Esophagus (tissue), 2 donors: ENCODE results near the gene DPH1. TPM values are rescaled to one million over a fixed set of nuclear protein-coding genes. Genes with fewer than 3 reads are reported as not detected.

Source experiments
- H3K27ac ChIP-seq, 2 donors: one replicate each; pipeline ENCODE4 v1.5.1; 2013; ENCODE audit warnings: low read depth in 2 of 2, mild to moderate bottlenecking in 2 of 2, inconsistent platforms in 1 of 2, low read length in 1 of 2, moderate library complexity in 1 of 2
- H3K27me3 ChIP-seq, 2 donors: one replicate each; pipeline ENCODE4 v1.6.1; 2013; ENCODE audit warnings: low read length in 2 of 2, control low read depth in 1 of 2, mild to moderate bottlenecking in 1 of 2; ENCODE audit not compliant: insufficient read depth in 2 of 2, control insufficient read depth in 1 of 2
- H3K36me3 ChIP-seq, 2 donors: one replicate each; pipeline ENCODE4 v1.6.1; 2013; ENCODE audit warnings: low read length in 1 of 2; ENCODE audit not compliant: control insufficient read depth in 2 of 2, insufficient read depth in 2 of 2
- H3K4me1 ChIP-seq, 2 donors: one replicate each; pipeline ENCODE4 v1.6.1; 2013; ENCODE audit warnings: low read length in 1 of 2; ENCODE audit not compliant: control insufficient read depth in 2 of 2, insufficient read depth in 2 of 2
- H3K4me3 ChIP-seq, 2 donors: one replicate each; pipeline ENCODE4 v1.5.1; 2013; ENCODE audit warnings: low read length in 2 of 2, mild to moderate bottlenecking in 2 of 2, low read depth in 1 of 2, moderate library complexity in 1 of 2
- H3K9me3 ChIP-seq, 2 donors: one replicate each; pipeline ENCODE4 v1.6.1; 2013; ENCODE audit warnings: mild to moderate bottlenecking in 2 of 2, low read depth in 1 of 2, low read length in 1 of 2, moderate library complexity in 1 of 2; ENCODE audit not compliant: control insufficient read depth in 2 of 2, insufficient read depth in 1 of 2
- WGBS, 2 donors: extraction: QIAGEN DNeasy Blood & Tissue Kit; methylation state at CpG; one replicate each; pipeline ENCODE4 v1.1.7; 2013; 5-methylcytosine and 5-hydroxymethylcytosine counted together
- polyA plus RNA-seq, 2 donors: library from polyadenylated mRNA; stranded (reverse); fragments of 200-250 nt; gene quantifications; one replicate each; pipeline ENCODE4 v1.2.3, GENCODE V29; 2013
- donor health status: healthy with polysubstance abuse.
- donor health status: Bipolar disorder and iron deficiency.

Gene DPH1
- polyA plus RNA-seq, 2 donors, result 18.8 to 21.0 TPM

DNA sequence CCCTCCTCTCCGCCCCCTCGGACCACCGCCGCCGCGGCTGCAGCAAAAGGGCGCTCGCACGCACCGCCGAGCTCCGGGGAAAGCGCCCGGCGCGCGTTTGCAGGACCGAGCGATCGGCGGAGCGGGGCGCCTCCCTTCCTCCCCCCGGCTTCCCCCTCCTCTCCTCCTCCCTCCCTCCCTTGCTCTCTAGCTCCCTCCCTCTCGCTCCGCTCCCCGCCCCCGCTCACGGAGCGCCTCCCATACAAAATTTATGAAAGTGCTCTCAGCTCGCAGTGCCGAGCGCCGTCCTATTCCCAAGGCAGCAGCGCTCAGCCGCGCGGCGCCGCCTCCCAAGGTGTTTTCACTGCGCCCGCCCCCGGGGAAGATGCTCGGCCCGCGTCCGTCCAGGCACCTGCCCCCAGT, 4.7 kb upstream of the DPH1 start, which contains the start of gene RTN4RL1:
RTN4RL1 (minus strand) TSS at position 115 of the 402 bp plus-strand sequence. CDS start 469 bp downstream, outside the sequence.
- H3K27ac ChIP-seq, result peak within 1 kb of the TSS in 1 of 2 donors; percentile 10
- H3K9me3 ChIP-seq, result no peaks in the 10 kb centered on the region
- H3K4me1 ChIP-seq, result peaks cover 4 to 5% of the 10 kb centered on the region in 2 donors
- WGBS, 2 donors, result 0 to 1% methylated on average over 42 to 47 of the region's 47 CpGs
- no peaks in the 10 kb centered on the region for H3K36me3 ChIP-seq
- H3K4me3 ChIP-seq, result peak within 1 kb of the TSS; percentile 52 to 53
- no peaks in the 10 kb centered on the region for H3K27me3 ChIP-seq

DNA sequence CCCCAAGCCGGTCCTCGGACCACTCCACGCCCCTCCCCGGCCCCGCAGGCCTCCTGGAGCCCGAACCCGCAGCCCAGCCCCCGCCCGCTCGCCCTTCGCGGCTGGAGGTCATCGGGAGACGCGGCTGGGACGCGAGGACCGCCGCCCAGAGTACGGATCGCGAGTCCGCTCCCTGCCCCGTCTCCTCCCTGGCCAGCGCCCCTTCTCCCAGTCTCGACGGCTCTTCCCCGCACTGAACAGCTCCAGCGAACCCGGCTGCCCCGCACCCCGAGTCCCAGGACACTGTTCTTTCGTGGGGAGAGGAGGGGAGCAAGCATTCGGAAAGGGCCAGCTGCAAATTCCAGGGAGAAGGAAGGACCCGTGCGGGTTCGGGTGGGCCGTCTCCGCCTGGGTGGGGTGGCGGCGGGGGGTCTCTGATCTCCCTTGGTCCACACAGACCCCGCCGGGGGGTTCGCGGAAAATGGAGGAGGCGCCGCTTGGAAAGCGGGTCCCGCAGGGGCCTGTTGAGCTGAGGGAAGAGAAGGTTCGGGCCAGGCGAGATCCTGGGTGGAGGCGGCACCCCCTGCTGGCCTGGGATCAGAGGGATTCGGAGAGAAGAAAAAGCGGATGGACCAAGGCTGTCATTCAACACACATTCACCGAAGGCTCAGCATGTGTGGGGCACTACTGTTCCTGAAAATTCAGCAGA, 4.2 kb upstream of the DPH1 start:
- Histone ChIP-seq H3K27me3 (no peaks in the 10 kb centered on the region), H3K27ac (peak overlapping the region in 1 of 2 donors; percentile 9), H3K4me1 (peaks cover 4 to 8% of the 10 kb centered on the region in 2 donors)

DNA sequence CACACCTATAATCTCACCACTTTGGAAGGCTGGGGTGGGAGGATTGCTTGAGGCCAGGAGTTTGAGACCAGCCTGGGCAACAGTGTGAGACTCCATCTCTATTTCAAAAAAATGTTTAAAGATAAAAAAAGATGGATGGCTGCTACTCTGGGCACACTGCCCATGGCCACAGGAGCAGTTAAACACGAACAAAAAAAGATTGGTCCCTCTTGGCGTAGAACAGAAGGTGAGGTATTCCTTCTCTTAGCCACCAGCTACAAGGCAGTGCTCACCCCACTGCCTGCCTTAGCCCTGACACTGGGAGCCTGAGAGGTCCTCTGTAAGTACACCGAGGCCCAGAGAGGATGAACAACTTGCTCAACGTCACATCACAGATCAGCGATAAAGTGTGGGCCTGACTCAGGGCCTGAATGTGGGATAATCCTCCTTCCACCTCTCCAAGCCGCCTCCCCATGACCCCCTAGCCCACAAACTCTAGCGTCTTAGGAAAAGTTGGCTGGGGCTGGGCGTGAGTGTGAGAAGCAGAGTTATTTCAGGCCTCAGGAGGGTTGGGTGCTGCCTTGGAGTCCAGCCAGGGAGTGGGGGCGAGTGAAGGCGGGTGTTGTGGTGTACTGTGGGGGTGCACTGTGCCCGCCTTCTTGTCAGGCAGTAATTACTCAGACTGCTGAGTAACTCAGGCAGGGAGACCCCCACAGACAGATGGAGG, 2.3 kb upstream of the DPH1 start:
- Histone ChIP-seq H3K27me3 (no peaks in the 10 kb centered on the region), H3K4me1 (peaks cover 6 to 9% of the 10 kb centered on the region in 2 donors), H3K36me3 (no peaks in the 10 kb centered on the region), H3K9me3 (no peaks in the 10 kb centered on the region), H3K4me3 (no peak overlapping the region), H3K27ac (no peak overlapping the region)
- WGBS, 2 donors, result 66 to 68% methylated on average over 11 of the region's 11 CpGs

More for the DNA sequence above, 4.2 kb upstream of the DPH1 start:
- WGBS, 2 donors, result 2% methylated on average over 55 of the region's 55 CpGs
- Histone ChIP-seq H3K36me3 (no peaks in the 10 kb centered on the region), H3K4me3 (peak overlapping the region; percentile 52 to 53), H3K9me3 (no peaks in the 10 kb centered on the region)

DNA sequence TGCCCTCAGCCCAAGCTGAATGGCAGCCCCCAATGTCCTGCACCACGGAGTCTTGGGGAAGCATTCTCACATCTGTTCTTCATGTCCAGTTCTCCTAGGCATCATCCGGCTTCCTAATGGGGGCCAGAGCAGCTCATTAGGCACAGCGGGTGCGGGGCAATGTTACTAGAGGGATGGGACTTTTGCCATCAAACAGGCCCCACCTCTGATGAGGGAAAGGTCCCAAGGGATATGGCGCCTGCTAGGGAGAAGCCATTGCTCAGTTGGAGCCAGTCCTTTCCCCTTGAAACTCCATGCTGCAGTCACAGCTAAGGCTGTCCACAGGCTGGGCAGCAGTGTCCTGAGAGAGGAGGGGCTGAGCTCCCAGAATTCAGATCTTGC, 1.7 kb upstream of the DPH1 start:
- no peak overlapping the region for H3K27ac ChIP-seq
- no peaks in the 10 kb centered on the region for H3K27me3 ChIP-seq

DNA sequence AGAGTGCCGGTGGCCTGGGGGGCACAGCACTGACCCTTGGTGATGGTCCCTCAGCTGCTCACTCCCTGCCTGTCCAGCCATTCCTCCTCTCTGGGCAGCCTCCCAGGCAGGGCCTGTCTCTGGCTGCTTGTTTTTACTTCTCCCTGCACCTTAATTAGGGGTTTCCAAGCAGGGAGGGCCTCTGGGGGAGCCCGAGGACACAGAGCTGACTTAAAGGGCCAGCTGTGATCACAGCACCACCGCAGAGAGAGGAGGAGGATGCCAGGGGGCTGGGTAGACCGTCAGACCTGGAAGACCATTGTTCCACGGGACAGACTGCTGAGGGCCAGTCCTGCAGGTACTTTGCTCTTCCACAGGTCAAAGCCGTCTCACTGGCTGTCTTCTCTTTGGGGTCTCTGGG, 1.2 kb upstream of the DPH1 start:
- WGBS, 2 donors, result 53 to 56% methylated on average over 6 of the region's 6 CpGs
- no peaks in the 10 kb centered on the region for H3K27me3 ChIP-seq

More for the DNA sequence above, 1.7 kb upstream of the DPH1 start:
- H3K36me3 ChIP-seq, result no peaks in the 10 kb centered on the region
- H3K9me3 ChIP-seq, result no peaks in the 10 kb centered on the region
- 85 to 86% methylated on average over 5 of the region's 5 CpGs for WGBS, 2 donors
- no peak overlapping the region for H3K4me3 ChIP-seq
- peaks cover 6 to 9% of the 10 kb centered on the region in 2 donors for H3K4me1 ChIP-seq

DNA sequence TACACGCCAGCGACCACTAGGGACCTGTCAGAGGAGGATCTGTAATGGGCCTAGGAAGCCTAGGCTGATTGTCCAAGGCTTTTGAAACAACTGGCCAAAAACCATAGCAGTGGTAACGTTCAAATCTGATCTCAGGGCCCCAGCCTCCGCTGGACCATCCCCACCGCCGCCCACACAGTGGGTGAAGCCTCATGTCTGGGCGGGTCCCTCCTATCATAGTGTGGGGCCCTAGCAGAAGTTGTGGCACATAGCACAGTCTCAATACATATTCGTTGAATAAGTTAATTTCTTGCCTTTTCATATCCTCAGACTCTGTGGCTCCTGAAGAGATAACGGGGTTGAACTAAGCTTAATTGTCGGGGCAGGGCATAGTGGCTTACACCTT, 818 bp downstream of the DPH1 start:
- H3K4me1 ChIP-seq, result peaks cover 5 to 8% of the 10 kb centered on the region in 2 donors
- H3K4me3 ChIP-seq, result peak overlapping the region; percentile 86 to 89
- no peaks in the 10 kb centered on the region for H3K27me3 ChIP-seq
- no peaks in the 10 kb centered on the region for H3K9me3 ChIP-seq
- peaks cover 3 to 4% of the 10 kb centered on the region in 2 donors for H3K36me3 ChIP-seq
- WGBS, 2 donors, result 15 to 17% methylated on average over 10 of the region's 10 CpGs
- no peak overlapping the region for H3K27ac ChIP-seq

More for the DNA sequence above, 1.2 kb upstream of the DPH1 start:
- peaks cover 6 to 9% of the 10 kb centered on the region in 2 donors for H3K4me1 ChIP-seq
- H3K9me3 ChIP-seq, result no peaks in the 10 kb centered on the region
- no peaks in the 10 kb centered on the region for H3K36me3 ChIP-seq
- no peak overlapping the region for H3K4me3 ChIP-seq
- no peak overlapping the region for H3K27ac ChIP-seq

DNA sequence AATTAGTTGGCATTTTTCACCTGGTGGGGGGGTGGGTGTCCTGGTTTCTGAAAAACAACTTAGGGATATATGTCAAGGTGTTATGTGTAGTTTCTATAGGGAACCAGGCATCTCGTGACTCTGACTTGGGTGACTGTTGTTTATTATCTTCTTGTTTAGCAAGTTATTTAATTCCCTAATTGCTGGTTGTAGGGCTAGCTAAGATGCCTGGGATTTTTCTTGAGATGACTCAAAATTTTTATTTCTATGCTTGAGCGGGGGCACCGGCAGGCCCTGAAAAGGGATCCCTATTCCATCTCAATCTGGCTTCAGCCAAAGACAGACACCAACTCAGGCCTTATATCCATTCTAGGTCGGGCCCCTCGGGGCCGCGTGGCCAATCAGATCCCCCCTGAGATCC, 3.2 kb downstream of the DPH1 start:
- Histone ChIP-seq H3K9me3 (no peaks in the 10 kb centered on the region), H3K27ac (no peak overlapping the region), H3K27me3 (no peaks in the 10 kb centered on the region), H3K36me3 (peaks cover 16 to 24% of the 10 kb centered on the region in 2 donors), H3K4me3 (no peak overlapping the region), H3K4me1 (peaks cover 2 to 8% of the 10 kb centered on the region in 2 donors)
- 92 to 95% methylated on average over 7 of the region's 7 CpGs for WGBS, 2 donors

DNA sequence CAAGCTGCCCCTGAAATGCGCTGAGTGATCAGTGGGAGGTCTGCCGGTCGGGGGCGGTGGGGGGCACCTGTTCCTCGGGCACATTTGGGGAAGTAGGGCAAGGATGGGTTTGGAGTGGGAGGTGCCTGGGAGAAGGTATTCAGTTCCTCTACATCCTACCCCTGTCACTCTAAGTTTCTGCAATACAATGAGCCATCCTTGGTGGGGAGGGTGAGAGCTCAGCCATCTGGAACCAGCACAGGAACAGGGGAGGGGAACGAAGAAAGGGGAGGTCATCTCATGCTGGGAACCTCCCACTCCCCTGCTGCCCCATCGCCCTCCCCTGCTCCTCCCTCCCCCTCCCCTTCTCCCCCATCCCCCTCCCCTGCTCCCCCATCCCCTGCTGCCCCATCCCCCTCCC, 4.2 kb downstream of the DPH1 start:
- Histone ChIP-seq H3K36me3 (peaks cover 16 to 26% of the 10 kb centered on the region in 2 donors), H3K27ac (no peak overlapping the region), H3K27me3 (no peaks in the 10 kb centered on the region), H3K4me1 (peaks cover 2 to 8% of the 10 kb centered on the region in 2 donors), H3K9me3 (no peaks in the 10 kb centered on the region), H3K4me3 (no peak overlapping the region)
- whole genome bisulfite sequencing, 2 donors, result 80 to 82% methylated on average over 6 to 7 of the region's 7 CpGs

DNA sequence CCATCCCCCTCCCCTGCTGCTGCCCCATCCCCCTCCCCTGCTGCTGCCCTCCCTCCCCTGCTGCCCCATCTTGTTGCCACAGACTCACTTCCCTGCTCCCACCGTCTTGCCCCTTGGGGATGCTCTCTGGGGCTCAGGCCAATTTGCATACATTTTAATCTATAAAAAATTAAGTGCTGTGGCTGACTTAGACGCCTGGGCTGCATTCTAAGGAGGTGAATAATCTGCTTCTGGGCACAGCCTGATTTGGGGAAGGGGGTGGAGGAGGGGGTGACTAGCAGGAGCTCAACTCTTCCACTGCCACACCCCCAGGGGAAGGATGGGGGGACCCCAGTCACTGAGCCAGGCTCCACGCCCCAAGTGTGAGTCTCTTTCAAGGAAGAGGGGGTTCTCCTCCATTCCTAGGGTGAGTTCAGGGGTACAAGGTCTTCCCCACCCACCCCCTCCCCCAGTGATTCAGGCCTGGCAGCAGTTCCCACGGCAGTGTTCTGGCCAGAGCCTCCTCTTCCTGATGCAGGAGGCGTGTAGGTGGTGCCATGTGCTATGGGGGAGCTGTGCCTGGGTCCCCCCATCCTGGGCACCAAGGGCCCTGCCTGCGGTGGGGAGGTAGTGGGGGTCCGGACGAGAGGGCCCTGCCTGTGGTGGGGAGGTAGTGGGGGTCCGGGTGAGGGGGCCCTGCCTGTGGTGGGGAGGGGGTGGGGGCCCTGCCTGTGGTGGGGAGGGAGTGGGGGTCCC, 5.0 kb downstream of the DPH1 start:
- Histone ChIP-seq H3K27me3 (no peaks in the 10 kb centered on the region), H3K4me3 (no peak overlapping the region), H3K9me3 (no peaks in the 10 kb centered on the region), H3K27ac (no peak overlapping the region), H3K36me3 (peaks cover 16 to 31% of the 10 kb centered on the region in 2 donors), H3K4me1 (peaks cover 2 to 5% of the 10 kb centered on the region in 2 donors)
- WGBS, 2 donors, result 58 to 62% methylated on average over 8 to 9 of the region's 9 CpGs
